GM18526 (cell line): Measurements from ENCODE around the gene ZAR1.

Source experiments
- POLR2A ChIP-seq: IDR thresholded peaks from 3 replicates; pipeline ENCODE4 v1.6.1; 2011; ENCODE audit not compliant: insufficient read length; ENCODE audit errors: extremely low read depth

Gene ZAR1

DNA sequence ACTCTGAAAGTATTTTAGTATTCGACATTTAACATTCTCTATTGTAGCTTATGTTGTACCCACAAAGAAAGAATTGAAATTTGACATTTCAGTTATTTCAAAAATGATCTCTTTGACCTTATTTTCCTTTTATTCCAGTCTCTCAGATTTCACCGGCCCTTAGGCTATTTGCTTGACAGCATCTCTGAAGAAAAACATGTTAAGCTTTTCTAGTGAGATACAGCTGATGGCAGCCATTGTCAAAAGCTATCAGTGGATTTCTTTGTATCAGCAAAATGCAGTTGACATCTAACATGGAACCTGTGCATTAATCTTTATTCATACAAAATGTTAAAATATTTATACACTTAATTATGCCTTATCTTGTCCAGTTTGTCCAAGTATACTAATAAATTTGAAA is 16.7 kb downstream of the ZAR1 start:
- TF ChIP-seq POLR2A, result no peak

DNA sequence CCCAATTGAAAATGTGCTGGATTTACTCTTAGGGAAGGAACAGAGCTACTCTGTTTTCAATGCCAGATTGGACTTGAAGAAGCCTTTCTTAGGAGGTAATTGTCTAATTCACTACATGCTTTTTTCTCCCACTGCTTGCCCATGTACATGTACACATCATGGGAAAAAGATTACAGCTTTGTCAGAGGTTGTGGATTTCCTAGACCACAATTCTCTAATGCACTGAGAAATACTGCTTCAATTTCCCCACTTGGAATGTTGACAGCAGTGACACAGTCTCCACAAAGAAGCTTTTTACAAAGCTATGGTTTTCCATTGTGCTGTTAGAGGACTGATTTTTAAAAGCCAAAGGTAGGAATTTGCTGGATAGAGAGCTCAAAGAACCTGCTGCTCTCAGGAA is 19.5 kb downstream of the ZAR1 start:
- no peak for TF ChIP-seq POLR2A

DNA sequence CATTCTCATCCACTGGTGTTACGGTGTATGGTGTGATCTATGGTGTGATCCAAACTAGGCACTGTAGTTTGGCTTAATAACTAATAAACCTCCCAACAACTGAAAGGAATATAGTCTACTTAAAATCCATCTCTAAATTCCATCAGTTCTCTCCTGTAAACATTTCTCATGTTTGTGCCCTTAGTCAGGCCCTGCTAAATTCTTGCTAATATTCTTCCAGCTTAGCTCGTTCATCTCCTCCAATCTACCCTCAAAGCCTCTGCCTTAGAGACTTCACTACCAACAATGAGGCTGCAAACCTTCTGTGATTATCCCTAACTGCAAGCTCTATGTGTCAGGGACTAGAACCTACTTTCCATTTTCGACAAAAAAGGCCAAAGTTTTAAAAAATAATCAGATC is 28.1 kb downstream of the ZAR1 start:
- no peak for TF ChIP-seq POLR2A

DNA sequence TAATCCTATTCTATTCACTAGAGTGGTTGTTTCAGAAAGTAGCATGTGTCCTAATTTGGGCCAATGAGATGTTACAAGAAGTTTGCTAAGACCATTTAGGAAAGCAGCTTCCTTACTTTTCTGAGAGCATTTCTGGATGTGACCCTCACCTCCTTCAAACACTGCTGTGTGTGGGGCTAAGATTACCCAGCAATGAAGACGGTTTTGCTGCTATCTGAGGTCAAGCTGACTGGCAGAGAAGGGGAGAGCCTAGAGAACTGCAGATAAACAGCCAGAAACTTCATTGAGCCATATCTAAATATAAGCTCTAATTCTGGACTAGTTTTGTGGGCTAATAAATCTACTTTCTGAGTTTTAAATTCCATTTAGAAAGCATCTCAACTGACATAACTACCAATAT is 36.4 kb downstream of the ZAR1 start:
- no peak for TF ChIP-seq POLR2A

DNA sequence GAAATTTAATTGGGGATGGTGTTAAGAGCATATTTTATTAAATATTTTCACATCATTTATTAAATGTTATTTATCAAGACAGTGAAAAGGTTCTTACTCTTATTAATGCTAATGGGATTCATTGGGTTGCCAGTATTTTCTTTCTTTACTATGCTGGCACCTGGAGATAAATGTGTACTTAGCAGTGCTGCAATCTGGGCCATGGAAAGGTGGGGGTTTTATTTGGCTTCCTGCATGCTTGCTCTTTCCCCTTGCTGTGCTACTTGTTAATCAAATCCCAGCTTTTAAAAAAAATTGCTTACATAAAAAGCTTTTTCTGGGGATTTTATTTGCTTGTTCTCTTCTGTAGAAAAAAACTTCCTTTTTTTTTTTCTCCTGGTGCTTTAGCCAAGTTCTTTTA is 48.3 kb downstream of the ZAR1 start:
- no peak for TF ChIP-seq POLR2A

DNA sequence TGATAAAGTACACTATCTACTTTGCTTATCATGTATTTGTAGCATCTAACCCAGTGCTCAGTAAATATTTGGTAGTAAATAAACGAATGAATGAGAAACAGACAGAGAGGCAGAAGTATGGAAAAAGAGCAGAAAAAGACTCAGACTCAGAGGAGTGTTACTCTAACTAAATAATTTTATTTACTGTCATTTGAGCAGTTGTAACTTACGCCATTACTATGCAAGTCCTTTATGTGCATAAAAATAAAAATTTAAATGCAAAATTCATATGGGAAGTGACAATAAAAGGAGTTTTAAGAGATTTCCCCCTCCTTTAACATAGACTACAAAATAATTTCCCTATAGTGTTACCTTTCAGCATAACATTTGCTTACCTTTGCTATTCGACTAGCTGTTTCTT is 49.5 kb downstream of the ZAR1 start:
- TF ChIP-seq POLR2A, result no peak

DNA sequence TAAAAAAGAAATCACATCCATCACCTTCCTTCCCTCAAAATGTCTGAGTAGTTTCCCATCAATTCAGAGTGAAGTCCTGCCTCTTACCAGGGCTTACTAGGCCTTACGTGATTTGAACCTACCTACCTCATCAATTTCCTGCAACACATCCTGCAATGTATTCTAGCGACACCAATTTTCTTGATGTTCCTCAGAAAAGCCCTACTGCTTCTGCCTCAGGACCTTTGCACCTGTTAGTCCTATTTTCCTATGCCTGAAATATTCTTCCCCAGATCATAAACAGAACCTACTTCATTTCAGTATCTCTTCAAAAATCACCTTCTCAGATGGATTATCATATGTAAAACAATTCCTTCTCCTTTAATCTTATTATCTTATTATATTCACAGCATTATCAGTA is 52.8 kb downstream of the ZAR1 start:
- no peak for TF ChIP-seq POLR2A

DNA sequence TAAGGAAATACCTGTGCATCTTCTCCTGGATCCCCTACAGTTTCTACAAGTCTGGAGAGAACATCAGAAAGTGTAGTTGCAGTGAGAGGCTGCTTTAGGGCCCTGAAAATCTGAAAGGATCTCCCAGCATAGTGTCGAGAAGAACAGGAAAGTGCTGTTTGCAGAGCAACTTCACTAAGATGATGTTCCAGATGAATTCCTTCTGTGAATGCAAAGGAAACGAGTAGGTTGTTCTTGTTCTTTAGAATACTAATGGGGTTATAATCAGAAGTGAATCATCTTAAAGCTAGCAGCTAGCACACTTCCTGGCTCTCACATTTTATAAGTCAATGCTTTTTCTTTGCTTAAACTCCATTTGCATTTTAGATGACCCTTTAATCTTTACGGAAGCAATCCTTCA is 53.7 kb downstream of the ZAR1 start:
- TF ChIP-seq POLR2A, result no peak
